D721Med (cell line): ENCODE data around the gene ARPC1B.
"Not testable (repeated sequence)": the region's sequence is repeated elsewhere in the genome, so short reads cannot be mapped to it uniquely, and the experiment has no call there.

Experiments used
- DNase-seq: peaks from one replicate; pipeline ENCODE4 v3.0.0; 2011; ENCODE audit warnings: low spot score; ENCODE audit not compliant: insufficient read length
- FAIRE-seq: peaks from 2 replicates; lab custom pipeline; 2011; peaks lifted over from hg19 to GRCh38; lab: Jason Lieb, UNC
- TF ChIP-seq, protein P1 (sequence below): IDR thresholded peaks from 2 replicates; pipeline ENCODE4 v1.5.1; 2012; ENCODE audit warnings: mild to moderate bottlenecking, control low read depth; ENCODE audit not compliant: insufficient read depth; ENCODE audit errors: missing control alignments

Gene ARPC1B

DNA sequence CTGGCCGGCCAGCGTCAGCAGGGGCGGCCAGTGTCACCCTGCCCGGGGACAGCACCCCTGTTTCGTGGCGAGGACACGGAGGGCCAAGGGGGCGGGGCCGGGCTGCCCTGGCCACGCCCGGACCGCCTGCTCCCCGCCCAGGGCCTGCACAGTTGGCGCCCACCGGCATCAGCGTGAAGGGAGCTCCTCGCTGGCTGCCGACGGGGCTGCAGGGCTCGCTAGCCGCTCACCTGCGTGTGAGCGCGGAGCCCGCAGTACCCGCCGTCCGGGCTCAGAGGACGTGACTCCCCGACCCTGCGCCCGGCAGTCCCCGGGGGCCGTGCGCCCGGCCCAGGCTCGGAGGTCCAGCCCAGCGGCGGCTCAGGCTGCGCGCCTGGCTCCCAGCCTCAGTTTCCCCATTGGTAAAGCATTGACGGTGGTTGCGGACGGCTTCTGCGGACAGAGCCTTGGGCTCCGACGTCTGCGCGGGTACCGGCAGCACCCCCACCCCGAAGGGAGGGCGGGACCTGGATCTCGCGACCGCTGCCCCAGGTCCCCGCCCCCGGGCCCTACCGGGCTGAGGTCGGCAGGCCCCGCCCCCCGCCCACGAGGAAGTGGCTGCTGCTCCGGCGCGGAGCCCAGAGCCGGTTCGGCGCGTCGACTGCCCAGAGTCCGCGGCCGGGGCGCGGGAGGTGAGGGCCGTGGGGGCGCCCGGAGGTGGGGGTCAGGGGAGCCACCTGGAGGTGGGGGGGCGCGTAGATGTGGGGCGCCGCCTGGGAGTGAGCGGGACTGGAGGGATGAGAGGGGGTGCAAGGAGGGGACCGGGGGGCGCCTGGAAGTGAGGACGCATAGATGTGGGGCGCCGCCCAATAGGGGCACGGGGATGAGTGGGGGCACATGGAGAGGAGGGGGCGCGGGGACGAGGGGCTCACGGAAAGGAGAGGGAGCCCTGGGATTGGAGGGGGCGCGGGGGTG lies at the start of gene ARPC1B:
Gene ARPC1B (plus strand): TSS at position 620 of the 954 bp plus-strand sequence. CDS start 10,985 bp downstream, outside the sequence.
- peak; percentile 93 for DNase-seq
- FAIRE-seq: no peak
- TF ChIP-seq, protein P1, sequence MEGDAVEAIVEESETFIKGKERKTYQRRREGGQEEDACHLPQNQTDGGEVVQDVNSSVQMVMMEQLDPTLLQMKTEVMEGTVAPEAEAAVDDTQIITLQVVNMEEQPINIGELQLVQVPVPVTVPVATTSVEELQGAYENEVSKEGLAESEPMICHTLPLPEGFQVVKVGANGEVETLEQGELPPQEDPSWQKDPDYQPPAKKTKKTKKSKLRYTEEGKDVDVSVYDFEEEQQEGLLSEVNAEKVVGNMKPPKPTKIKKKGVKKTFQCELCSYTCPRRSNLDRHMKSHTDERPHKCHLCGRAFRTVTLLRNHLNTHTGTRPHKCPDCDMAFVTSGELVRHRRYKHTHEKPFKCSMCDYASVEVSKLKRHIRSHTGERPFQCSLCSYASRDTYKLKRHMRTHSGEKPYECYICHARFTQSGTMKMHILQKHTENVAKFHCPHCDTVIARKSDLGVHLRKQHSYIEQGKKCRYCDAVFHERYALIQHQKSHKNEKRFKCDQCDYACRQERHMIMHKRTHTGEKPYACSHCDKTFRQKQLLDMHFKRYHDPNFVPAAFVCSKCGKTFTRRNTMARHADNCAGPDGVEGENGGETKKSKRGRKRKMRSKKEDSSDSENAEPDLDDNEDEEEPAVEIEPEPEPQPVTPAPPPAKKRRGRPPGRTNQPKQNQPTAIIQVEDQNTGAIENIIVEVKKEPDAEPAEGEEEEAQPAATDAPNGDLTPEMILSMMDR: no peak

DNA sequence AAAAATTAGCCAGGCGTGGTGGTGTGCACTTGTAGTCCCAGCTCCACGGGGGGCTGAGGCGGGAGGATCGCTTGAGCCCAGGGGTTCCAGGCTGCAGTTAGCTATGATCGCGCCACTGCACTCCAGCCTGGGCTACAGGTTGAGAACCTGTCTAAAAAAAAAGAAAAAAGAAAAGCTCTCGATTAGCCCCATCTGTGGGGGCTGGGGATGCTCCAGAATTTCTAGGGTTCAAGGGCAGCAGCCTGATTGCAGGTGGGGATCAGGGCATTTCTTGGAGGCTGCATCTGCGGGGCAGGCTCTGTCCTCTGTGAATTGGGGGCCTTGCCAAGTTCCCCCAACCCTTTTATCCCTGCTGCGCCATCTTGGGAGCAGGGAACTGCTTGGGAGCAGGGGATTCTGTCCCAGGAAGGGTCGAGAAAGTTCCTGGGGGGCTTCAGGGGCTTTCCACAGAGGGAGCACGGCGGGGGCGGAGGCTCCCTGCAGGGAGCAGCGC lies 49.5 kb upstream of the ARPC1B start:
- FAIRE-seq (no peak), DNase-seq (no peak)
- TF ChIP-seq, protein P1: no peak

GRCh38 chr7:99325592-99326407 lies 48.7 kb upstream of the ARPC1B start, which contains the start of gene ARPC1A:
Gene ARPC1A, plus strand, starts transcription at chr7:99325898. Its CDS starts 7,456 bp downstream, at chr7:99333354.
- TF ChIP-seq, protein P1: no peak
- FAIRE-seq (no peak), DNase-seq (peak; percentile 84)

DNA sequence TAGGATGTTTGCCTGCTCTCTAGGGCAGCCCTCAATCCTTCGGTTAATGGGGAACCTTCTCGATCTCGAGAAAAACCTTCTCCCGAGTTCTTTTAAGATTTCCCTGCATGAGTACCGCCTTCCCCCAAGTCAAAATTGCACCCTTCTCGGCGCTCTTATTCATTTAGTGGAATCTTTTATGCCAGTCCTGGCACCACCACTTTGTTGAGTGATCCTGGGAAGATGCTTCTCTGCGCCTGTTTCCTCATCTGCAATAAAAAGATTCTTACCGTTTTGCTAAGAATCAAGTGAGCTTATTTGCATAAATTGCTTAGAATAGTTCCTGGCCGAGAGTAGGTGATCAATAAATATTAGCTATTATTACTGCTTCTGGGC lies 48.1 kb upstream of the ARPC1B start:
- TF ChIP-seq, protein P1: no peak
- DNase-seq (no peak), FAIRE-seq (no peak)

DNA sequence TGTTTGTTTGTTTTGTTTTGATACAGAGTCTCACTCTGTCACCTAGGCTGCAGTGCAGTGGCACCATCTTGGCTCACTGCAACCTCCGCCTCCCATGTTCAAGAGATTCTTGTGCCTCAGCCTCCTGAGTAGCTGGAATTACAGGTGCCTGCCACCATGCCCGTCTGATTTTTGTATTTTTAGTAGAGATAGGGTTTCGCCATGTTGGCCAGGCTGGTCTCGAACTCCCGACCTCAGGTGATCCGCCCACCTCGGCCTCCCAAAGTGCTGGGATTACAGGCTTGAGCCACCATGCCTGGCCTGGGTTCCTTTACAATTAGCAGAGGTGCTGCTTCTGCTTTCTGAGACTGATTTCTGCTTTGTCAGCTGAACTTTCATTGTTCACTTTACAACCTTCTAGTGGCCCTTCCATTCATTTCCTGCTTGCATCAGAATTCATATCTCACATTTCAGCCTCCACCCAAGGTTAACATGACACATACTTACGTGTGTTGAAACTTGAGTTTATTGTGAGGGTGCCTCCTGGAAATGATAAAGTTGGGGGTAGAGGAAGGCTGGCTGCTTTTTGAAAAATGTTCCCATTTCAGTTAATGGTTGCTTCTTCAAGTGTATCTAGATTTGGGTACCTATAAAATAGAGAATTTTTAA lies 44.1 kb upstream of the ARPC1B start:
- FAIRE-seq, DNase-seq: not testable (repeated sequence)

DNA sequence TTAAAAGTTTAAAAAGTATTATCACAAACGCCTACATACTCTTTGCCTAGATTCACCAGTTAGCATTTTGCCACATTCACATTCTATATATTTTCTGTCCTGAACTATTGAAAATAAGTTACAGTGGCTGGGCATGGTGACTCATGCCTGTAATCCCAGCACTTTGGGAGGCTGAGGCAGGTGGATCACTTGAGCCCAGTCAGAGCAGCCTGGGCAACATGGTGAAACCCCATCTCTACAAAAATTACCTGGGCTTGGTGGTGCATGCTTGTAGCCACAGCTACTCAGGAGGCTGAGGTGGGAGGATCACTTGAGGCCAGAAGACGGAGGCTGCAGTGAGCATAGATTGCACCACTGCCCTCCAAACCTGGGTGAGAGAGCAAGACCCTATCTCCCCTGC lies 43.5 kb upstream of the ARPC1B start:
- TF ChIP-seq, protein P1: no peak
- DNase-seq (no peak), FAIRE-seq (no peak)

DNA sequence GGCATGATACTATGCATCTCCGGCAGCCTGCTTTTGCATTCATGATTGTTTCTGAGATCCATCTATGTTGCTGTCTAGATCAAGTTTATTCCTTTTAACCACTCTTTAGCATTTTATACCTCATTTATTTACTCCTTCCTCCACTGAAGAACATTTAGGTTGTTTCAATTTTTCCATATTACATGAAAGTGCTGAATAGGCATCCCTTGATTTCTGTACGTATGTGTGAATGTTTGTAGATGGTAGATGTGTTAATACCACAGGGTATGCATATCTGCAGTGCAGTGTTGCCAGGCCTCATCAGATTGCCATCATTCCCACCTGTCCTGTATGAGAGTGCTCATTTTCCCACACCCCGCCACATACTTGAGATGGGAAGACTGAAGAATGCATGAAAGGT lies 34.9 kb upstream of the ARPC1B start:
- DNase-seq: no peak
- no peak for FAIRE-seq
- TF ChIP-seq, protein P1: no peak
